ENCODE data around the gene PAEP. TPM values are rescaled to one million over a fixed set of nuclear protein-coding genes. Genes with fewer than 3 reads are reported as not detected.

PAEP gene
- polyA plus RNA-seq, 1 donor (not counting 4 experiments of a cell fraction or from before 2014, with no cell fraction given), result not detected

GRCh38 chr9:135522931-135523330, 38.6 kb upstream of the PAEP start:
- TF ChIP-seq CTCF (optimal IDR thresholded peaks at IDR 0.05 in 1 of 3, IDR thresholded peaks at IDR 0.05 in 1 of 3, conservative IDR thresholded peaks at IDR 0.05 in 1 of 3; ENCODE audit: extremely low read depth in 1 of 3, insufficient read depth in 2 of 3, low read length in 3 of 3), result no peak
- TF ChIP-seq EZH2 (IDR thresholded peaks at IDR 0.05; ENCODE audit: low read length), result no peak
- Histone ChIP-seq H3K4me3 (ENCODE audit: control insufficient read depth in 2 of 3, extremely low read depth in 1 of 3, insufficient read depth in 2 of 3, low read depth in 1 of 3, low read length in 3 of 3) (no peak overlapping the region), H3K9me1 (ENCODE audit: control insufficient read depth, extremely low read depth, insufficient read depth, low read length) (no peaks in the 10 kb centered on the region), H3K27me3 (ENCODE audit: control insufficient read depth, extremely low read depth, insufficient read depth, low read length) (peaks cover 4% of the 10 kb centered on the region), H3K9me3 (ENCODE audit: control insufficient read depth, low read depth, low read length) (no peaks in the 10 kb centered on the region), H2AFZ (ENCODE audit: control insufficient read depth, low read length) (no peak overlapping the region), H3K4me2 (ENCODE audit: control insufficient read depth, extremely low read depth, insufficient read depth, low read depth, low read length) (no peak overlapping the region), H3K4me1 (ENCODE audit: control insufficient read depth, extremely low read depth, insufficient read depth, low read length) (no peaks in the 10 kb centered on the region), H3K9ac (ENCODE audit: control insufficient read depth, extremely low read depth, insufficient read depth, low read length) (no peak overlapping the region), H4K20me1 (ENCODE audit: control insufficient read depth, extremely low read depth, insufficient read depth, low read length) (no peaks in the 10 kb centered on the region), H3K79me2 (ENCODE audit: control insufficient read depth, insufficient read depth, low read length) (no peaks in the 10 kb centered on the region), H3K27ac (ENCODE audit: control insufficient read depth, insufficient read depth, low read length) (no peak overlapping the region), H3K36me3 (ENCODE audit: control insufficient read depth in 2 of 2, extremely low read depth in 1 of 2, insufficient read depth in 2 of 2, low read length in 2 of 2) (no peaks in the 10 kb centered on the region)
- no peak for DNase-seq (ENCODE audit: low read depth, low spot score)
- dilution Hi-C loops (cut with MboI; ENCODE audit: extremely low pct_ligation_motif_present, low sequenced_read_pairs), result no loop called here
- FAIRE-seq, result no peak

DNA sequence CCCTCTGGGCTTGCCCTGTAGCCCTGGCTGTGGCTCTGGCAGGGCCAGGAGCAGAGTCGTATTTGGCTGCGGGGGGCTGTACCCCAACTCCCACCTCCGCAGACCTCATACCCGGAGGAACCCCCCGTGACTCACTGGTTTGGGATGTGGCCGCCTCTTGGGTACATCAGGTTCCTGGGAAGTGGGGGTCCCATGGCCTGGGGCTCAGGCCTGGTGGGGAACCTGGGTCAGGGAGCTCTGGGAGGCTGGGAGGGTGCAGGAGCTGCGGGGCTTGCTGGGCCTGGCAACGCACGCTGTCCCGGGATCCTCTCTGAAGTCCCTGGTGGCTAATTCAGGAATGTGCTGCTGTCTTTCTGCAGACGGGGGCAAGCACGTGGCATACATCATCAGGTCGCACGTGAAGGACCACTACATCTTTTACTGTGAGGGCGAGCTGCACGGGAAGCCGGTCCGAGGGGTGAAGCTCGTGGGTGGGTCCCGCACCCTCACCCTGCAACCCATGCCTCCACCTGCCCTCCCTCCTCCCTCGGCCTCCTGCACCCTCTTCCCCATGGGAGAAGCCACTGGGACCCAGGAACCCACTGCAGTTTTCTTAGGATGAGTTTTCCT, 37.9 kb upstream of the PAEP start:
- no peak for FAIRE-seq
- H3K4me1 ChIP-seq (ENCODE audit: control insufficient read depth, extremely low read depth, insufficient read depth, low read length), result no peaks in the 10 kb centered on the region
- no peaks in the 10 kb centered on the region for H3K9me1 ChIP-seq (ENCODE audit: control insufficient read depth, extremely low read depth, insufficient read depth, low read length)
- H3K4me2 ChIP-seq (ENCODE audit: control insufficient read depth, extremely low read depth, insufficient read depth, low read depth, low read length), result no peak overlapping the region
- H3K79me2 ChIP-seq (ENCODE audit: control insufficient read depth, insufficient read depth, low read length), result no peaks in the 10 kb centered on the region
- H3K27ac ChIP-seq (ENCODE audit: control insufficient read depth, insufficient read depth, low read length), result no peak overlapping the region
- DNase-seq (ENCODE audit: low read depth, low spot score), result no peak
- H2AFZ ChIP-seq (ENCODE audit: control insufficient read depth, low read length), result no peak overlapping the region
- no peaks in the 10 kb centered on the region for H3K9me3 ChIP-seq (ENCODE audit: control insufficient read depth, low read depth, low read length)
- no peaks in the 10 kb centered on the region for H3K36me3 ChIP-seq (ENCODE audit: control insufficient read depth in 2 of 2, extremely low read depth in 1 of 2, insufficient read depth in 2 of 2, low read length in 2 of 2)
- peaks cover 4% of the 10 kb centered on the region for H3K27me3 ChIP-seq (ENCODE audit: control insufficient read depth, extremely low read depth, insufficient read depth, low read length)
- no peak overlapping the region for H3K9ac ChIP-seq (ENCODE audit: control insufficient read depth, extremely low read depth, insufficient read depth, low read length)
- dilution Hi-C loops (cut with MboI; ENCODE audit: extremely low pct_ligation_motif_present, low sequenced_read_pairs), result no loop called here
- no peak overlapping the region for H3K4me3 ChIP-seq (ENCODE audit: control insufficient read depth in 2 of 3, extremely low read depth in 1 of 3, insufficient read depth in 2 of 3, low read depth in 1 of 3, low read length in 3 of 3)
- H4K20me1 ChIP-seq (ENCODE audit: control insufficient read depth, extremely low read depth, insufficient read depth, low read length), result no peaks in the 10 kb centered on the region
- TF ChIP-seq CTCF (optimal IDR thresholded peaks at IDR 0.05 in 1 of 3, IDR thresholded peaks at IDR 0.05 in 1 of 3, conservative IDR thresholded peaks at IDR 0.05 in 1 of 3; ENCODE audit: extremely low read depth in 1 of 3, insufficient read depth in 2 of 3, low read length in 3 of 3), result no peak
- no peak for TF ChIP-seq EZH2 (IDR thresholded peaks at IDR 0.05; ENCODE audit: low read length)
